ENCODE results near the gene BANF1. TPM values are rescaled to one million over a fixed set of nuclear protein-coding genes. Genes with fewer than 3 reads are reported as not detected.

The BANF1 gene
- total RNA-seq, 1 experiment from 2014 or later, result 269 TPM

DNA sequence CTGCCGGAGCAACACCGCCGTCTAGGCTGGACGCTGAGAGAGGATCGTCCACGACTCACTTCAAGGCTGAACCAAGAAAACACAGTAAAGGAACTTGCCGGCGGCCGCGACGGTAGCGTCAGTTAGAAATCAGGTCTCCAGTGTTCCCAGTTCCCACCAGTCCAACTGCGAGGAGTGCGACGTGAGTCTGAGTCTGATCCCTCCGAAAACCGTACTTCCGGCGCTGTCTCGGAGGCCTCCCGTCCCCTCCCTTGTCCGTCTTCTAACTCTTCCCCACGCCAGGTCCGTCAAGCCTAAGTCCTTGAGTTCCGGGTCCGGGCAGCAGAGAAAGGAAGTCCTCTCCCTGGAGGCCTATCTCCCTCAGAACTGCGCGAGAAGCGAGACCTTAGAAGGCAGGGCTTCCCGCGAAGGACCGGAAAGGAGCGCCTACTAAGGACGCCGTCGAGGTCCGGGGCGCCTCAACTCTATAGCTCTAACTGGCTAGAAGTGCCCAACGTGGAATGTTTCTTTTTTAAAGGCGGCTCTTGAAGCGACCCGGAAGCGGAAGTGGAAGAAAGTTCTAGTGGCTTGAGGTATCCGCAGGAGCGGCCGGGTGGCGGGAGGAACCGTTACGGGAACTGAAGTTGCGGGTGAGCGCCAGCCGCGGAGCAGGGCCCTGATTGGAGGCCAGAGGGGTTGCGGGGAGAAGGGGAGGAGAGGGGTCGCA lies at the start of gene BANF1, which contains the start of gene EIF1AD (continued):
- TF ChIP-seq FOXP1 (CRISPR knock-in tag; IDR thresholded peaks at IDR 0.05; ENCODE audit: borderline replicate concordance) (no peak), ZNF263 (CRISPR knock-in tag; IDR thresholded peaks at IDR 0.05; ENCODE audit: low read depth) (no peak), TP53 (CRISPR knock-in tag; IDR thresholded peaks at IDR 0.05) (no peak), JUN (CRISPR knock-in tag; IDR thresholded peaks at IDR 0.05) (peak; percentile 48; the same call in 1 of the 2 replicates), ETV6 (CRISPR knock-in tag; IDR thresholded peaks at IDR 0.05) (peak; percentile 90), MXD4 (CRISPR knock-in tag; IDR thresholded peaks at IDR 0.05; ENCODE audit: borderline replicate concordance) (no peak), AR (CRISPR knock-in tag; IDR thresholded peaks at IDR 0.05) (no peak), NFE2L1 (CRISPR knock-in tag; IDR thresholded peaks at IDR 0.05) (0 out of 2 replicates have a peak, but pooled peaks have one; percentile 25), TEAD1 (CRISPR knock-in tag; IDR thresholded peaks at IDR 0.05) (peak; percentile 65), ZNF219 (CRISPR knock-in tag; IDR thresholded peaks at IDR 0.05; ENCODE audit: borderline replicate concordance) (no peak), ZNF423 (CRISPR knock-in tag; IDR thresholded peaks at IDR 0.05) (no peak), NR2C2 (CRISPR knock-in tag; IDR thresholded peaks at IDR 0.05) (peak; percentile 93), GABPB1 (CRISPR knock-in tag; IDR thresholded peaks at IDR 0.05) (peak; percentile 96), ZNF532 (CRISPR knock-in tag; IDR thresholded peaks at IDR 0.05; ENCODE audit: borderline replicate concordance) (no peak), ZNF416 (CRISPR knock-in tag; IDR thresholded peaks at IDR 0.05) (no peak), SMAD3 (CRISPR knock-in tag; IDR thresholded peaks at IDR 0.05; ENCODE audit: borderline replicate concordance) (peak; percentile 66; the same call in 1 of the 2 replicates), ATF1 (CRISPR knock-in tag; IDR thresholded peaks at IDR 0.05) (no peak), HMGXB4 (CRISPR knock-in tag; IDR thresholded peaks at IDR 0.05) (peak; percentile 88)
- TF ChIP-seq, protein P1, sequence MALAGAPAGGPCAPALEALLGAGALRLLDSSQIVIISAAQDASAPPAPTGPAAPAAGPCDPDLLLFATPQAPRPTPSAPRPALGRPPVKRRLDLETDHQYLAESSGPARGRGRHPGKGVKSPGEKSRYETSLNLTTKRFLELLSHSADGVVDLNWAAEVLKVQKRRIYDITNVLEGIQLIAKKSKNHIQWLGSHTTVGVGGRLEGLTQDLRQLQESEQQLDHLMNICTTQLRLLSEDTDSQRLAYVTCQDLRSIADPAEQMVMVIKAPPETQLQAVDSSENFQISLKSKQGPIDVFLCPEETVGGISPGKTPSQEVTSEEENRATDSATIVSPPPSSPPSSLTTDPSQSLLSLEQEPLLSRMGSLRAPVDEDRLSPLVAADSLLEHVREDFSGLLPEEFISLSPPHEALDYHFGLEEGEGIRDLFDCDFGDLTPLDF (CRISPR knock-in tag; IDR thresholded peaks at IDR 0.05), result no peak
- TF ChIP-seq, protein P2, sequence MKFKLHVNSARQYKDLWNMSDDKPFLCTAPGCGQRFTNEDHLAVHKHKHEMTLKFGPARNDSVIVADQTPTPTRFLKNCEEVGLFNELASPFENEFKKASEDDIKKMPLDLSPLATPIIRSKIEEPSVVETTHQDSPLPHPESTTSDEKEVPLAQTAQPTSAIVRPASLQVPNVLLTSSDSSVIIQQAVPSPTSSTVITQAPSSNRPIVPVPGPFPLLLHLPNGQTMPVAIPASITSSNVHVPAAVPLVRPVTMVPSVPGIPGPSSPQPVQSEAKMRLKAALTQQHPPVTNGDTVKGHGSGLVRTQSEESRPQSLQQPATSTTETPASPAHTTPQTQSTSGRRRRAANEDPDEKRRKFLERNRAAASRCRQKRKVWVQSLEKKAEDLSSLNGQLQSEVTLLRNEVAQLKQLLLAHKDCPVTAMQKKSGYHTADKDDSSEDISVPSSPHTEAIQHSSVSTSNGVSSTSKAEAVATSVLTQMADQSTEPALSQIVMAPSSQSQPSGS (CRISPR knock-in tag; IDR thresholded peaks at IDR 0.05; ENCODE audit: borderline replicate concordance, low read depth), result 0 out of 2 replicates have a peak, but pooled peaks have one; percentile 8
- TF ChIP-seq, protein P3, sequence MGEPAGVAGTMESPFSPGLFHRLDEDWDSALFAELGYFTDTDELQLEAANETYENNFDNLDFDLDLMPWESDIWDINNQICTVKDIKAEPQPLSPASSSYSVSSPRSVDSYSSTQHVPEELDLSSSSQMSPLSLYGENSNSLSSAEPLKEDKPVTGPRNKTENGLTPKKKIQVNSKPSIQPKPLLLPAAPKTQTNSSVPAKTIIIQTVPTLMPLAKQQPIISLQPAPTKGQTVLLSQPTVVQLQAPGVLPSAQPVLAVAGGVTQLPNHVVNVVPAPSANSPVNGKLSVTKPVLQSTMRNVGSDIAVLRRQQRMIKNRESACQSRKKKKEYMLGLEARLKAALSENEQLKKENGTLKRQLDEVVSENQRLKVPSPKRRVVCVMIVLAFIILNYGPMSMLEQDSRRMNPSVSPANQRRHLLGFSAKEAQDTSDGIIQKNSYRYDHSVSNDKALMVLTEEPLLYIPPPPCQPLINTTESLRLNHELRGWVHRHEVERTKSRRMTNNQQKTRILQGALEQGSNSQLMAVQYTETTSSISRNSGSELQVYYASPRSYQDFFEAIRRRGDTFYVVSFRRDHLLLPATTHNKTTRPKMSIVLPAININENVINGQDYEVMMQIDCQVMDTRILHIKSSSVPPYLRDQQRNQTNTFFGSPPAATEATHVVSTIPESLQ (CRISPR knock-in tag; IDR thresholded peaks at IDR 0.05), result no peak
- TF ChIP-seq, protein P4, sequence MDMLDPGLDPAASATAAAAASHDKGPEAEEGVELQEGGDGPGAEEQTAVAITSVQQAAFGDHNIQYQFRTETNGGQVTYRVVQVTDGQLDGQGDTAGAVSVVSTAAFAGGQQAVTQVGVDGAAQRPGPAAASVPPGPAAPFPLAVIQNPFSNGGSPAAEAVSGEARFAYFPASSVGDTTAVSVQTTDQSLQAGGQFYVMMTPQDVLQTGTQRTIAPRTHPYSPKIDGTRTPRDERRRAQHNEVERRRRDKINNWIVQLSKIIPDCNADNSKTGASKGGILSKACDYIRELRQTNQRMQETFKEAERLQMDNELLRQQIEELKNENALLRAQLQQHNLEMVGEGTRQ (CRISPR knock-in tag; IDR thresholded peaks at IDR 0.05), result peak; percentile 26; the same call in 1 of the 2 replicates
